G401.6 (cell line): Measurements from ENCODE around the gene RASGRP2.
"Not testable (repeated sequence)": the region's sequence is repeated elsewhere in the genome, so short reads cannot be mapped to it uniquely, and the experiment has no call there.

ENCODE experiments used
- FAIRE-seq: peaks from 2 replicates; lab custom pipeline; 2012; peaks lifted over from hg19 to GRCh38; lab: Jason Lieb, UNC

The RASGRP2 gene

DNA sequence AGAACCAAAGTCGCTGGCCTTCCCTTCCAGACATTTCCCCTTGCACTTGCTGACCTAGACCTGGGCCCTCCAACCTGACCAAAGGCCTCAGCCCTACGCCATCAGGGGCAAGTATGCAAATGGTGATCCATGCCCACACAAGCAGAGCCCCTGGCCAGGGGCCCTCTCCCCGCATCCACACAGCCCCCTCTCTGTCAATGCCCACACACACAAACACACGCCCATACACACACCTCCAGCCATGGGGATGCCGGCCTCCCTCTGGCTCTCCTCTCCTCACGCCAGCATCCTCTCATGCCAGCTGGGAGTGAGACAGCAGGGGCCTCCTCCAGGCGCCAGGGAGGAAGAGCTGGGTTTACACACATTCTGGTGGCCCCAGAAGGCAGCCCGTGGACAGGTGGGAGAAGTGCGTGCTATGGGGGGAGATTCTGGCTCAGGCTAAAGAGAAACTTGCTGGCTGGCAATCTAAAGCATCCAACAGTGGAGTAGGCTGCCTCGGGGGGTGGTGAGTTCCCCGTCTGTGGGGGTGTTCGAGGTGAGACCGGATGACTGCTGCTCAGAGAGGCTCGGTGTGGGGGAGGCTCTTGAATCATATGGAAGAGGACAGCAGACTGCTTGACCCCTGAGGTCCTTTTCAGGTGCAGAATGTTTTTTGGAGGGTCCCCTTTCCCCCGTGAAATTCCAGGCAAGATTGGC lies 25.7 kb downstream of the RASGRP2 start:
- FAIRE-seq = no peak

DNA sequence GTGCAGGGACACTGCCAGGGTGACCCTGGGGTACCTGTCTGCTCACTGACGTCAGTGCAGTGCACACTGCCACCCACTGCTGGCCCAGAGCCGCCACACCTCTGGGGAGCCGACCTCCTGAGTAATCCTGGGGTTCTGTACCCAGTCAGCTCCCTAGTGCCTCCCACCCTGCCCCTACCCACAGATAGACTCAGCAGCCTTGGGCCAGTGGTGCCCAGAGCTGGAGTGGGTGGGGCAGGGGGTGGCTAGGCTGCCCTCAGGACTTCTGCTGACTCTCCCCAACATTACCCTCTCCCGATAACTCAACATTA lies 26.7 kb downstream of the RASGRP2 start:
- FAIRE-seq = no peak

DNA sequence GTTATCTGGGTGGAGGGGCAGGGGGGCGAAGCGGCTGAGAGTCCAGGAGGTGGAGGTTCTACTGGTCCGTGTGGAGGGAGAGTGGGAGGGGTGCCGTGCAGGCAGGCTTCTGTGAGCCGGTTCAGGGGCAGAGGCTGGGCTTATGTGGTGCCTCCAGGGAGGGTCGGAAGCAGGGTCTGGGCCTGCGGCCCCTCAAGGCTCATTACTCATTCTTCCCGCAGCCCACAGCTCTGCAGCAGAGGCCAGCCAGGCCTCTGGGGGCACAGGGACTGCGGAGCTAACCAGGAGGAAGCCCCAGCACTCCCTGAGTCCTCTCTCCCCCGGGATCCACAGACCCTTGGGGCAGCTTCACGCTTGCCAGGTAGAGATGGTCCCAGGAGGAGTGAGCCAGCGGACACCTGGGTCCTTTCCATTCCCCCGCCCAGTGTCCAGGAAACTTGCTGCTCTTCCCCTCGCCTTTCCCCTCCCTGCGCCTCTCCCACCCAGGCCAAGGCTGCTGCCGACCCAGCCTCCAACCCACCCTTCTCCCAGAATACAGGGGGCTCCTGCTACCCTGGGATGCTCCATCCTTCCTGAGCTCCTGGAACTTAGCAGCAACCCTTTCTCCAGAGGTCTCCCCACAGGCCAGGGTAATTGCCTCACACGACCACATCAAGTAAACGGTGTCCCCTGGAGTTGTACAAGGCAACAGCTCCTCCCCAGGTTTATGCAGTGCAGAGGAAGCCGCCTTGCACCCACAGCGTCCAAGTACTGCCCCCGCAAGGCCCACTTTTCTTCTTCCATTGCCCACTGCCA lies 27.3 kb downstream of the RASGRP2 start:
- no peak for FAIRE-seq

DNA sequence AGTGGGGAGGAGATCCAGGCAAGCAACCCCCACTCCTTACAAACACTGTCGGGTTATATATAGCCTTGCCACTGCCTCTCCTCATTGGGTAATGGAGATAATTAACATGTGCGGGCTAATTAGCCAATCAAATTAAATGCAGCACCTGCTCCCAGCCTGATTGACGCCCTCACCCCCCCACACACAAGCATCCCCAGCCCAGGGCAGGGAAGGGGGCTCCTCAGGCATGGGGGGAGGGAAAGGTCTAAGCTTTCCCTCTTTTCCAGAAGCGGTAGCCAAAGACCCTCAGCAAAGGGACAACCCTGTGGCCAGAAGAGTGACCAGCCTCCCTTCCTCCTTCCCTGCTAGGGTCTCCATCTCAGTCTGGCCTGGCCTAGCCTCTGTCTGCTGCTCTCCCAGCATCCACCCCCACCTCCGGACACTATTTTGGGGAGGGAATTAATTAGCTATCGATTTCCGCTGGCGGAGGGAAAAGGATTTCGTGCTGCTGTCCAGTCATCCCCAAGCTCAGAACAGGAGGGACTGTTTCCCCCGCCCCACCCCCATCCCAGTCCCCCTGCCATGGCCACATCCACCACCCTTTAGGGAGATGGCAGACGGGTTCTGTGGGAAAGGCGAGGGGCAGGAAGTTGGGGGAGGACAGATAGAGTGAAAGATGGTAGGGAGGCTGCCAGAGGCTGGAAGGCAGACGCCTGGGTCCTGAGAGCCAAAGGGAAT lies 28.0 kb downstream of the RASGRP2 start:
- FAIRE-seq = no peak

DNA sequence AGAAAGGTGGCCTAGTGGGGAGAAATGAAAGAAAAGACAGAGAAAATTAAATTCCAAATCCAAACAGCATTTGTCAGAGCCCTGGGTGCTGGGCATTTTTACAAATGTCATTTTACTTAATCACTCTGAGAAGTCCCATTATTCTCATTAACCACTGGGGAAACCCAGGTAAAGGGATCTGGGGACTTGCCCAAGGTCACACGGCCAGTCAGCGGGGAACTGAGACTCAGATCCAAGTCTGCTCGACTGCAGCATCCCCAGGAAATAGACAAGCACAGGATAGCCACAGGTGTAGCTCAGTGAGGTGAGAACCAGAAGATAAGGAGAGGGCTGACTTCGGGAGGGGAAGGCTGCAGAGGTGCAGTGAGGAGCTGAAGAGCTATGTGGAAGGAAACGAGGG lies 28.8 kb downstream of the RASGRP2 start:
- FAIRE-seq = no peak

DNA sequence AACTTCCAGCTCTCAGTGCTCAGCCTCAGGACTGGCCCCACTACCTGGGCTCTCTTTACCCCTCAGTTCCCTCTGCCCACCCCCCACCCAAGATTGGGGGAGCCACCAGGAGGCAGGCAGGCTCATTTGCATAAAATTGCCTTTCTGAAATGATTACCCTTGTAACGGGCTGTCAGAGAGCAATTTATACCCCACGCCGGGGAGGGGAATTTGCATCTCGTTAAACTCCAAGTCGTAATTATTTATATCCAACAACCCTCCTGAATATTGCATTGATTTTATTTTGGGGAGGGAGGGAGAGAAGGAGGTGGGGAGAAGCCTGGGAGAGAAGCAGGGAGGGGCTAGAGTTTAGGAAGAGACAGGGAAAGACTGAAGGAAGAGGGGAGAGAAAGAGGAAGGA lies 29.3 kb downstream of the RASGRP2 start:
- FAIRE-seq = no peak

DNA sequence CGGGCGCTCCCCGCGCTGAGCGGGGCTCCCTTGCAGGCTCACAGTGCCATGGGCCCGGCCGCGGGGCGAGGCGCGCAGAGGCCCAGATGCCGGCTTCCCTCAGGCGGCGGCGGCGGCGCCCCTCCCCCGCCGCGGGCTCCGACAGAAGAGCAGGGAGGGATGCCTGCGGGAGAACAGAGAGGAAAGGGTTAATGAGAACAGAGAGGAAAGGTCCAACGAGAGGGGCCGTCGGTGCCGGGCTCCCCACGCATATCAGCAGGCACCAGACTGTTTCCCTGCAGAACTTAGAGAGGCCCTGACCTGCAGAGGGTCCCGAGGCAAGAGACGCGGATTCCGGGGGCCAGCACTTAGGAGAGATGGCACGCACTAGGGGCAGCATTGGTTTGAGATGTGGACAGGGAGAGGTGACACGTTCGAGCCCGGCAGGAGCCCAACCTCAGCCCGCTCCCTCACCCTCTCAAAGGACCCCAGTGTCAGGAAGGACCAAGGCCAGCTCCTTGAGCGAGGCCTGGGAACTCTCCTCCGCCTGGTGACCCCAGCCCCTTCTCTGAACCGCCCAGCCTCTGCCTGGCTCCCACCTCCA lies 30.1 kb downstream of the RASGRP2 start:
- no peak for FAIRE-seq

DNA sequence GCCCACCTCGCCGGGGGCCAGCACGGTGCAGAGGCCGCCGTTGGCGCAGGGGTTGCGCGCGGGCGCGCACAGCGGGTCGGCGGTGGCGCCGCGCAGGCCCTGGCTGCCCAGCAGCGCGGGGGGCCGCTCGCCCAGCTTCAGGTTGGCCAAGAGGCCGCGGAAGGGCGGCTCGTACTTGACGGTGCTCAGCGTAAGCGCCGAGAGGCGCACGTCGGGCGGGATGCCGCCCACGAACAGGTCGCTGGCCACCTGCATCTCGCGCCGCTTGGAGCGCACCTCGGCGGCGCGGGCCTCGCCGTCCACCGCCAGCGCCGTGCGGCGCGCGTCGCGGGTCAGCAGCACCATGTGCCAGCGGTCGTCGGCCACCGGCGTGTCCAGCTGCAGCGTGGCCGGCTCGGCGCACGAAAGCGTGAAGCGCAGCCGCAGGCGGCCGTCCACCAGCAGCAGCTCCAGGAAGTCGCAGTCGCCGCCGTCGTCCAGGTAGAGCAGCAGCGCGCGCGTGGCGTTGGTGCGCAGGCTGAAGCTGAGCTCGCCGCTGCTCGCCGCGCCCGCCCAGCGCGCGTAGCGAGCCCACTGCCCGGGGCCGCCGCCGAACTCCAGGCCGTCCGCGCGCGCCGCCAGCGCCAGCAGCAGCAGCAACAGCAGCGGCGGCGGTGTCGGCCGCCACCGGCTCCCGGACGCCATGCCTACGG lies 30.8 kb downstream of the RASGRP2 start:
- FAIRE-seq = no peak

DNA sequence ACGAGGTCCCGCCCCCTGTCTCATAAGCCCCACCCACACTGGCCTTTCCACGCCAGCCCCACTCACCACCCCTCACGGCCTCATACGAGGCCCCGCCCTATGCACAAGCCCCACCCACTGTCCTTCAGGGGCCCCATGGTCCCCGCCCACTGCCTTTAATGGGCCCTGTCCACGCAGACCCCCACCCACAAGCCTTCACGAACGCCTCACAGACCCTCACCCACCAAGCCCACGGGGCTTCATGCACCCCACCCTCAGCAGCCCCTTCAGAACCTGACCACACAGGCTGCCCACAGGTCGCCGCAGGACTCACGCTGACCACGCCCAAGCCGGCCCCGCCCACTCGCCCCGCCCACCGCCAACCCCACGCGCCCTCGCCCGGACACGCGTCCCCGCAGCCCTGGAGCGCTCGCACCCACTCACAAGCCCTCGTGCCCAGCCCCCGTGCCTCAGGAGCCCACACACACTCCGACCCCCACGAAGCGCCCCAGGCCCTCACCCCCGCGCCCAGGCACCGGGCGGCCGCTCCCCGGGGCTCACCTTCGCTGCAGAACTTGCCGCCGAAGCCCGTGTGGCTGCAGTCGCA lies 31.4 kb downstream of the RASGRP2 start:
- FAIRE-seq = no peak

DNA sequence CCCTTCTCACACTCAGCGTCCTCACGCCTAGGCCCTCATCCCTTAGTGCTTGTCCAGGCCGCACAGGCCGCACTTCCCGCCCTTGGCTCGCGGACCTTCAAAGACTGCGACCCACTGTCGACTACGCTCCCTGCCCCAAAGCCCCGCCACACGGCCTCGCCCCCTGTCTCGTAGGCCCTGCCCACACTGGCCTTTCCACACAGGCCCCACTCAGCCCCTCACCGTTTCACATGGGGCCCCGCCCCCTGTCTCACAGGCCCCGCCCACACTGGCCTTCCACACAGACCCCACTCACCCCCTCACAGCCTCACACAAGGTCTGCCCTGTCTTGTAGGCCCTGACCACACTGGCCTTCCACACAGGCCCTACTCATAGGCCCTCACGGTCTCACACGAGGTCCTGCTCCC lies 32.0 kb downstream of the RASGRP2 start:
- FAIRE-seq = no peak

DNA sequence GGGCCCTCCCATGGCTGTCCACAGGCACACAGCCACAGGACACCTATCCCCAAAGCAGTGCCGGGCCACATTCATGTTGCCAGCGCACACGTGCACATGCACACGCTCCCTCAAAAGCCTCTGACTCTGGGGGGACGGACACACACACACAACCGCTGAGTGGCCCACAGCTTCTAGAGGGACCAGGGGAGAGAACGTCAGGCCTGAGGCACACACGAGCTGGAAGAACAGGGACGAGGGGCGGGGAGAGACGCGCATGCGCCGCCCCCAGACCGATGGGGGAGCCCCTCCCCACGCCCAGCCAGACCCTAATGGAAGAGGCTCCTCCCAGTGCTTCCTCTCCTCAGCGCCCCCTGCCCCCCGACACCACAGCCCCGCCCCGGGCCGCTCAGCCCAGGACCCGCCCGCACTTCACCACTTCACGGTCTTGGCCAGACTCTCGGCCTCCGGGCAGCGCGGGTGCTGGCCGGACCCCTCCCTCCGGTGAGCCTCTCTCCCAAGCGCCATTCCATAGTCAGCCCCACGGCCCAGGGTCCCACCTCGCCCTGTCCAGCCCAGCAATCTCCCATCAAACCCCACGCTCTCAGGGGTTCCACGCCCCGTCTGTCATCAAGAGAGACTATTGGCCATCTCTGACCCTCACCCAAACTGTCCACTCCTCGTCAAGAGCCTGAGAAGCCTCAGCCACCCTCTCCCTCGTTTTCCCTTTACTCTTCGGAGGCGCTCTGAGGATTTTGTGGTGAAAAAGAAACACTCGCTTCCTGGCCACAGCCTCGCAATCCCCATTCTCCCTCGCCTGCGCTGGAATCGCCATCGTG lies 32.6 kb downstream of the RASGRP2 start:
- no peak for FAIRE-seq

DNA sequence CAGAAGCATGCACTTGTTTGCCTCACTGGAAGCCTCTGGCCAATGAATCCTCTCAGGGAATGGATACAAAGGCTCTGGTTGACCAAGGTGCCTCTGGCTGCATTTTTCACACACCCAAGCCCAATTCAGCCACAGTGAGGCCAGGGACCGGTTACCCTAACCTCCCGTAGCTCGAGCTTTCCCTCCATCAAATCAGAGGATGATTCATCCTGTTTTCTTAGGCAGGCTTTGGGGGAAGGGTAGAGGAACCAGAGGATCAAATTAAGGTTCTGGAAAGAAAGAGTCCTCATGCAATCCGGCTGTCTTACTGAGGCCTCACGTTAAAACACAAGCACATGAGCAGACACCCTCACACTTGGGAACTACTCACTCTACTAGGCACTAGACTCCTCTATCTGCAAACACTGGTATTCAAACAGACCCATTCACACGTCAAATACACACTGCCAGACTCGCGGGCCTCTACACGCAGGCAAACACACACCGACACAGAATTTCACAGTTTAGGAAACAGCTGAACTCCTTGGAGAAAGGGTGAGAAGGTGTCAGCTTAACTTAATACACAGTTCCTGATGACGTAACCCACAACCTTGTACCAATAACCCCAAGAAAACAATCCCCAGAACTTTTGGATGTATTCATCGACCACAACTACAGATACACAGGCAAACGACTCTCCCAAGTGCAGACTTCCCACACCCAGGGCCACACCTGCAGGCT lies 33.4 kb downstream of the RASGRP2 start:
- FAIRE-seq = no peak

DNA sequence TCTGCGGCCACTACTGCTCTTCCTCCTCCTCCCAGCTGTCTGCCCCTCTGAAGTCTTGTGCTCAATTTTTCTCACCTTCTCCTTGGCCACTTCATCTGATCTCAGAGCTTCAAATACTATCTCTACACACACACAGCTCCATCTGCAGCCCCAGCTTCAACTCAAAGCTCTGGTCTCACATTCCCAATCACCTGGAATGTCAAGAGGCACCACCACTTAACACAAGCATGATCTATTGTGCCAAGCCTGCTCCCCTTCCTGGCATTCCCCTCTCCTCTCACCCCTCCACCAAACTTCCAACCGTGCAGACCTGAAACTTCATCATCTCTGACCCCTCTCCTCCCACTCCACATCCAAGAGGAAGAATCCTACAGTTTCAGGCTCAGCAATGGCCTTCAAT lies 38.4 kb downstream of the RASGRP2 start:
- FAIRE-seq = no peak

DNA sequence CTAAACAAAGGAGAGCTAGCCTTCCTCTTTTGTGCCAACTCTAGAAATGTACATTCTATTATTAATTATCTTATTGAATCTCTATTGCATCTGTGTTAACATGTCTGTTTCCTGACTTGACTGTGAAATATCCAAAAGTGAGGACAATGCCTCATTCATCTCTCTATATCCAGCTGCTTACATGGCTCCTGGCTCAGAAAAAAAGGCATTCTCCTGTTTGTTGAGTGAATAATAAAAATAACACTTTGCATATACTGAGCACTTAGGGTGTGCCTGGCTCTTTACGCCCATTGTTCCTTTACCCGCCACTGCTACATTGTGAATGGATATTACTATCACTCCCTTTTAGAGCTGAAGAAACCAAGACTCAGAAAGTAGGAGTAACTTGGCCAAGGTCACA lies 40.9 kb downstream of the RASGRP2 start:
- FAIRE-seq = no peak

DNA sequence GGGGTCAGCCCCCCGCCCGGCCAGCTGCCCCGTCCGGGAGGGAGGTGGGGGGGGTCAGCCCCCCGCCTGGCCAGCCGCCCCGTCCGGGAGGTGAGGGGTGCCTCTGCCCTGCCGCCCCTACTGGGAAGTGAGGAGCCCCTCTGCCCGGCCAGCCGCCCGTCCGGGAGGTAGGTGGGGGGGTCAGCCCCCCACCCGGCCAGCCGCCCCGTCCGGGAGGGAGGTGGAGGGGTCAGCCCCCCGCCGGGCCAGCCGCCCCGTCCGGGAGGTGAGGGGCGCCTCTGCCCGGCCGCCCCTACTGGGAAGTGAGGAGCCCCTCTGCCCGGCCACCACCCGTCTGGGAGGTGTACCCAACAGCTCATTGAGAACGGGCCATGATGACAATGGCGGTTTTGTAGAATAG lies 42.0 kb downstream of the RASGRP2 start:
- FAIRE-seq = not testable (repeated sequence)

DNA sequence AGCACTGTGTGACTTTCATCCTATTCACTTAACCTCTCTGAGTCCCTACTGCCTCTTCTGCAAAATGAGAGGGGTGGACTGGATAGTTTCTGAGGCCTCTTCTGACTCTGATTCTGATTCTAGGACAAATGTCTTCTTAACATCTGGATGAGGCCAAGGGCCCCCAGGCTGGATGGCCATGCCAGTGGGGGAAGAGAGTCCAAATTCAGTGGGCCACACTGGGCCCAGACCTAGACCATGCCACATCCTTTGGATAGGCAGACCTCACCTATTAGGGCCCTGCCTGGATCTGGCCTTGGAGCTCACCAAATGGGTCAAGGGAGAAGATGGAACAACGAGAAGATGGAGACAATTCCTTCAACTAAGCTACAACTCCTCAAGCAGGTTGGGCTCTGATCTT lies 45.5 kb downstream of the RASGRP2 start:
- no peak for FAIRE-seq

DNA sequence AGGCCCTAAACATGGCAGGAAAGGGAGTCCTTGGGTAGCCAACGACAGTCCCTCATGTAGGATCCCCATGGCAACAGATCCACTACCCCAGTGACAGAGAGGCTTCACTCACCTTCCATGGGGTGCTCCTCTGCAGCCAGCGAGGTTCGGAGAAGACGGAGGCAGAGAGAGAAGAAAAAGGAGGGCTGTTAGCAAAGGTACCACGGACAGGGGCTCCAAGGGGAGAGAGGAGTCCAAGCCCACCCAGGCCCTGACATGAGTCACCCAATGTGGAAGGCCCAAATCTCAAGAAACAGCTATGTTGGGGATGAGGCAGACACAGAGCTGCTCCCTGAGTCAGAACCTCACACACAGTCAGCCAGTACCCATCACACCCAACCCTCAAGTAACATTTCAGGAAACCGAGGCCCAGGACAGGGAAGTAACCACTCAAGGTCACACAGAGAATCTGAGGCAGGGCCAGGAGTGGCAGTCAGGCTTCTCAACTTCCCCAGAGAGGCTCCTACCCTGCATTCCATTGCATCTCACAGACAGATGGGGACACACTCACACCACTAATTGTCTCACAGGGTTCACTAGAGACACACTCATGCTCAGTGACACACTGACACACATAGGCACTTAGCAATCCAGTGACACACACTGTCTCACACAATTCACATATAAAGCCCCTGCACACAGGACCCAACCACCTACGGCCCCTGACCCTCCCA lies 46.1 kb downstream of the RASGRP2 start:
- FAIRE-seq = no peak

DNA sequence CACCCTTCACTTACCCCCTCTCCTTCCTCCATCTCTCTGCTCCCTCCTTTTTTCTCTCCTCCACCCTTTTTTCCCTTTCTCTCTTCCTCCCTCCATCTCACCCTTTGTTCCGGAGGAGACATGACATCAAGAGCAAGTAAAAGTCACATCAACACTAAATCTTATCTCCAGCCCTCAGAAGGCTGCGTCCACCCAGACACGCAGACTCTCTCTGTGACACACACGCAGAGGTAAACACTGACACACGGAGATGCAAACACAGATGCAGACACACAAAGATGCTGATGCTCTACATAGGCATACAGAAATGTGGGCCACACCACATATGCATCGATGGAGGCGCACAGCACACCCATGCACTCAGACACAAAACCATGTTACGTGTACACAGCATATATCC lies 47.9 kb downstream of the RASGRP2 start:
- no peak for FAIRE-seq

DNA sequence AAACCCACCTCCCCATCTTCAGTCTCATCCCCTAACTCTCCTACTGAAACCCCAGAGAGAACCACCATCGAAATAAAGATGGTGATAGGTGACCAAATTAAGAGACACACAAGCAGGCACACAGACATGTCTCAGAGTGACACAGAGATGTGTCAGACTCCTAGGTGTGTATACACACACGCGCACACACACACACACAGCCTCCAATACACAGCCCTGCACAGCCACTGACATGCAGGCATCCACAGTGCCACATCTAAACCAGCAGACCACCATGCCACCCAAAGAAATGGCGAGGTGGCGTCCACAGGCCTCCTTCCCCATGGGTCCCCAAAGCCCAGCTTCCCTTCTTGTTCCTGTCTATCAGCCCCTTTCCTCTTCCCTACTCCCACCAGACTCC lies 48.4 kb downstream of the RASGRP2 start:
- no peak for FAIRE-seq

DNA sequence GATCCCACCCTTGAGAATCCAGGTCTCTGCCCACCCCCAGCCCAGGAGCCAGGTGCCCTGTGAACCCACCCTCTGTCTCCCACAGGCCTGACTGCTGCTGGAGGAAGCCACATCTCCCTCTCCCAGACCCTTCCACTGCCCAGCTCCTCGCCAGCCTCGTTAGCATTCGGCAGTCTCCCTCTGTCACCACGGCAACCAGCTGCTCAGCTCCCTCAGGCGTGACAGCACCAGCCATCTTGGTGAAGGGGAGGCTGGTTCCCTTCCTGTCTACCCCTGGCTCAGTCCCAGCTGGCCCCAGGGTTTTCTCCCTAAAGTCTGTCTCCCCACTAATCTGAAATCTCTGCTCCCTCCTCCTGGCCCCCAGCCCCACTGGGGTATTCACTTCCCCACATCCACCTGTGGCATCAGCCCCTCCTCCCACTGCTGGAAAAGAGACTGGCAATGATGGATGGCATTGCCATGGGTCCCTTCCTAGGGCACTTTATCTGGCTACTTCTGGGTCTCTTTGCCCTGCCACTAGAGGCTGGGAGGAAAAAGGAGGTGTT lies 49.0 kb downstream of the RASGRP2 start:
- FAIRE-seq = no peak
